GM21825 (cell line): ENCODE results near the gene FBXO47.

ENCODE experiments used
- ATAC-seq: cut with Tn5 transposase; IDR thresholded peaks from one replicate; pipeline ENCODE4 v1.9.1; 2021; ENCODE audit warnings: mild to moderate bottlenecking, moderate library complexity; ENCODE audit not compliant: unreplicated experiment

FBXO47 gene

GRCh38 chr17:38967290-38967738, at the start of gene FBXO47:
Gene FBXO47, minus strand, starts transcription at chr17:38967403. Its CDS starts 4,378 bp downstream, at chr17:38963025.
- peak; percentile 47 for ATAC-seq

- no peak for ATAC-seq
Measured at GRCh38 chr17:39016193-39017153, 49.3 kb upstream of the FBXO47 start.

GRCh38 chr17:39015546-39015935, 48.3 kb upstream of the FBXO47 start:
- no peak for ATAC-seq

GRCh38 chr17:39014795-39015545, 47.8 kb upstream of the FBXO47 start:
- ATAC-seq, result no peak

- no peak for ATAC-seq
Measured at GRCh38 chr17:39014044-39014794, 47.0 kb upstream of the FBXO47 start.

GRCh38 chr17:39012725-39013124, 45.5 kb upstream of the FBXO47 start:
- ATAC-seq, result no peak

- no peak for ATAC-seq
Measured at GRCh38 chr17:39011907-39012468, 44.8 kb upstream of the FBXO47 start.

GRCh38 chr17:39009581-39010001, 42.4 kb upstream of the FBXO47 start:
- no peak for ATAC-seq

- no peak for ATAC-seq
Measured at GRCh38 chr17:39008633-39009032, 41.4 kb upstream of the FBXO47 start.

GRCh38 chr17:39002991-39003715, 36.0 kb upstream of the FBXO47 start:
- no peak for ATAC-seq

GRCh38 chr17:39001703-39002637, 34.8 kb upstream of the FBXO47 start:
- ATAC-seq, result no peak

- no peak for ATAC-seq
Measured at GRCh38 chr17:39000021-39000601, 32.9 kb upstream of the FBXO47 start.

- no peak for ATAC-seq
Measured at GRCh38 chr17:38996660-38997337, 29.6 kb upstream of the FBXO47 start.

- ATAC-seq, result no peak
Measured at GRCh38 chr17:38994026-38994425, 26.8 kb upstream of the FBXO47 start.

GRCh38 chr17:38984666-38985065, 17.5 kb upstream of the FBXO47 start:
- no peak for ATAC-seq

GRCh38 chr17:38982858-38983746, 15.9 kb upstream of the FBXO47 start:
- ATAC-seq, result no peak

- no peak for ATAC-seq
Measured at GRCh38 chr17:38981636-38982035, 14.4 kb upstream of the FBXO47 start.
